Non-pigmented ciliary epithelial cell (primary cell): ENCODE results near the gene ACOXL.
A peak's percentile ranks its signal among the peaks of the same experiment; 100 is the strongest.

Experiments
- DNase-seq: peaks from one replicate; pipeline ENCODE4 v3.0.0-alpha.2; 2010; ENCODE audit warnings: low read depth

ACOXL gene

DNA sequence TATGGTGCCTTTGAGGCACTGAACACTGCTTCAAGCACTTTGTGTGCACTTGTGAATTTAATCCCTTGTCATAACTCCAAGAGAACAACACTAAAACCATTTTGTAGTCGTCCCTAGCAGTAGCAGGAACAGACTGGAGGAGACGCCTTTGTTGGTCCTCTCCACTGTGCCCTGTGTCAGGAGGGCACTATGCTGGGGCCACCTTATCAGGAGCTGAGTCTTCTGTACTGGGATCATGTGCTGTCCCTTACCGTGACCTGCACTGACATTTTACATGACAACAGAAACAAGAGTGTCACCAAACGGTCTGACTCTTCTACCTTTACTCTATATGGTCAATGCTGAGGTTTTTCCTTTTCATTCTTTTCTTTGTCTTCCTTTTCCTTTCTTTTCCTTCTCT is 62.0 kb downstream of the ACOXL start:
- DNase-seq, result no peak

DNA sequence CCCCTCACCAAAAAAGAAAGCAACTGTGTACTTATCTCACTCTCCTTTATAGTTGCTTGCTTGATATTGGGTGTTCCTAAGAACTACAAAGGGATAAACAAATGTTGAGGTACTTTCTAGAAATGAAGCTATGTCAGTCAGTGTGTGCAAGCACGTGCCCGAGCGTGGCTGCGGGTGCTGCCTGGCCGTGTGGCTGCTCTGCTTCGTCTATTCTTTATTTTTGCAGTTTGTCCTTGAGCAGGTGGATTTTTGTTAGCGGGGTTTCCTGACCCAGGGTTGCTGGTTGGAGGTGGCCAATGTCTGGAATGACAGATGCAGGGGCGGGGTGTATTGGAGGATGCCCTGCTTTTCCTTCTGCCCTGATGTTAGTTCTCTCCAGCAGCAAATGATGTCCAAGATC is 62.6 kb downstream of the ACOXL start:
- DNase-seq, result no peak

DNA sequence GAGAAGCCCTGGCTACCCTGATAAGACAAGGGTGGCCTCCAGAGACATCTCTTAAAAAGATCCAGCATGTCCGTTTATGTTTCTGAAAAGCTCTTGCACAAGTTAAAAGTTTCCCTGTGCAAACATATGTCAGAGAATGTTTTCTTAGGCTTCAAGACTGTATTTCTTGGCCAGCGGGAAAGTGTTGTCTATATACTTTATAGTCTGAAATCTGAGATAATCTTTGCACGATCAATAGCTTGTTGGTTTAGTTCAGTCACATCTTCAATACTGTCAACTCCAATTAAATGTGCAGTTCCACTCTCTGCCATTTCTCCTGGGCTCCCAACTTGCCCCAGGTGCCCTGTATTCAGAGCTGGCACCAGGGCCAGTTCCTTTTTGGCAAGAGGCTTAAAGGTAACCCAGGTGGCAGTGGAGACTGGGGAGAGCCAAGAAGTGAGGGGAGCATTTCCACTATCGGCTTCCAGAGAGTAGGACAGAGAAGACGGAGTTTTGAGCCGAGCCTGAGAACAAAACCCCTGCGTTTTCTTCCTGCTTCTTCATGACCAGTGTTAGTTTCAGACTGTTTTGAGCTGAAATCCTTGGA is 64.4 kb downstream of the ACOXL start:
- DNase-seq, result no peak

DNA sequence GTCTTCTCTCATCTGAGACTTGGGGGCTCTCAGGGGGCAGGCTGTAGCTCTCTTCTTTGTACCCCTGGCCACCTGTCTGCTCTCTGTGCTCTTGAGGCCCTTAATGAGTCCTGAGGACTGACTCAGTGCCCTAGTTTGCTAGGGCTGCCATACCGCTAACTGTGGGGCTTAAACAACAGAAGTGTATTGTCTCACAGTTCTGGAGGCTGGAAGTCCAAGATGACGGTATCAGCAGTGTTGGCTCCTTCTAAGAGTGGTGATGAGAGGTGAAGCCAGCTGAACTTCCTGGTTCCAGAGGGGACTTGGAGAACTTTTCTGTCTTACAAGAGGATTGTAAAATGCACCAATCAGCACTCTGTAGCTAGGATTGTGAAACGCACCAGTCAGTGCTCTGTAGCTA is 67.0 kb downstream of the ACOXL start:
- DNase-seq, result no peak

DNA sequence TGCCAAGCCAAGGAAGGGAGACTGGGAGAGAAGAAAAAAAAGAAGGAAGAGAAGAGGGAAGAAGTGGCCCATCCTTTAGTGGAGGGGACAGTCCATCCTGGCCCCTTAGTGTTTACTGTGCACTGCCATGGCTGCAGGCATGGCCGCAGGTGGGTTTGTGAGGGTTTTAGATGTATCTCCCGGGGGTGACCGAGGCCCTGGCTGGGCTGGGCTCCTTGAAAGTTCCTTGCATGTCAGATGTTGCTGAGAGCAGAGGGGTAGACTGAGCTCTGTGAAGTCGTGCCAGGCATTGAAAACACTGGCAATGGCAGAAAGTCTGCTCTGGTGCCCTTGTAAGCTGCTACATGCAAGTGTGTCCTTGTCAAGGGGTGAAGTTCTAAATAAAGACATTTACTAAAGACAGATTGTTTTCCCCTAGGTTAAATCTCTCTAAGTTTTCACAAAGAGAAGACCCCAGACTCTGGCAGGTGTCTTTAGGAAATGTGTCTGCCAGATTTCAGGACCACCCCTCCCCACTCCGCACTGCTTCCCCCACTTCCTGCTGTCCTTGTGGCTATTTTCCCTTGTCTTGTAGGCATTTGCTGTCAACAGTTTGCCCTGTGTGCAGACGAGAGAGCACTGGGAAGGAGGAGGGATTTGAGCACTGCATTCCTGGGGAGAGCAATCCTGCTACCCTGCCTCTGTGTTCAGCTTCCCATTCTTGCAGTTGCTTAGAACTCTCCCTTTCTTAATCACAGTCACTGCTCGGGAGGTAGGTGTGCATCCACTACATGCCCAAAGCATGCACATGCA is 68.4 kb downstream of the ACOXL start:
- no peak for DNase-seq

DNA sequence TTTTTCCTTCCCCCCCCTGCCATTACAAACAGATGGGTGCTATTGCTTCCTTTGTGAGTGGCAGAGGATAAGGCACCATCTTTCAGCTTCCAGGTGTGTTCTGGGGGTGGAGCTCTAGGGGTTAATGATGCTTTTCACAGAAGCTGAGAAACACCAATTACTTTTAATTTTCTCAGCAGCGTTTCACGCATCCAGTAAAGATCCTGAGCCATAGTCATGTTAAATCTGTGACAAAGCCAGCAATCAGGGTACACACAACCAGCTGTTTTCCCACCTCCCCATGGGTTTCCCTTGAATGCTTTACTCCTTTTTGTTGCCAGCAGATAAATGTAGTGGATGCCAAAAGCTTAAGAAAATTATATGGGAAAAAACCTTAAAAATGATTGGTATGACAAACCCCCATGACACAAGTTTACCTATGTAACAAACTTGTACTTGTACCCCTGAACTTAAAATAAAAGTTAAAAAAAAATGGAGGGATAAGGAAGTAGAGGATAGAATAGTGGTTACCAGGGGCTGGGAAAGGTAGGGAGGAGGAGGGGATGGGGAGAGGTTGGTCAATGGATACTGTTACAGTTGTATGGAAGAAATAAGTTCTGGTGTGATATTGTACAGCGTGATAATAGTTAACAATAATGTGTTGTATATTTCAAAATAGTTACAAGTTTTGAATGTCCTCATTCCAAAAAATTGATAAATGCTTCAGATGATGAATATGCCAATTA is 70.0 kb downstream of the ACOXL start:
- no peak for DNase-seq

DNA sequence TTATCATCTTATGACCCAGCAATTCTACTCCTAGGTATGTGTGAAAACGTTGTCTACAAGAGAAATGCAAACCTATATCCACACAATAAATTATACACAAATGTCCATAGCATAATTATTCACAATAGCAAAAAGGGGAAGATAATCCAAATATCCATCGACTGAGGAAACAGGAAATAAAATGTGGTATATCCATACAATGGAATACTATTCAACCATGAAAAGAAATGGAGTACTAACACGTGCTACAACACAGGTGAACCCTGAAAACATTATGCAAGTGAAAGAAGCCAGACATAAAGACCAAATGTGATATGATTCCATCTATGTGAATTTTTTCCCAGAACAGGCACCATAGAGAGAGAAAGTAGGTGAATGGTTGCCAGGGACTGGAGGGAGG is 72.1 kb downstream of the ACOXL start:
- no peak for DNase-seq

DNA sequence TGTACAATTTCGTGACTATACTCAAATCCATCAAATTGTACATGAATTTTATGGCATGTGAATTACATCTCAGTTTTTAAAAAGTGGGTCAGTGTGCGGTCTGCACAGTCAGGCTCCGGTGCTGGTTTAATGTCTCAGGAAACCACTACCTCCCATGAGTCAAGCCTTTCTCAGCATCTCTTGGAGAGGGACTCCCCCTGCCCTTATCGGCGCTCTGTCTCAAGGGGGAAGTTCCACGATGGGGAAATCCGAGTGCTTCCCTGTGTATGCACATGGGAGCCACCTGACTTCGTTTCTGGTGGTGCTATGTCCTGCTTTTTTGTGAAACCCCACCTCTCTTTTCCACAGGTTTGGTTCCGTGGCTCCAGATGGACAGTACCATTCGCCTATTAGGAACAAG is 72.5 kb downstream of the ACOXL start:
- no peak for DNase-seq

DNA sequence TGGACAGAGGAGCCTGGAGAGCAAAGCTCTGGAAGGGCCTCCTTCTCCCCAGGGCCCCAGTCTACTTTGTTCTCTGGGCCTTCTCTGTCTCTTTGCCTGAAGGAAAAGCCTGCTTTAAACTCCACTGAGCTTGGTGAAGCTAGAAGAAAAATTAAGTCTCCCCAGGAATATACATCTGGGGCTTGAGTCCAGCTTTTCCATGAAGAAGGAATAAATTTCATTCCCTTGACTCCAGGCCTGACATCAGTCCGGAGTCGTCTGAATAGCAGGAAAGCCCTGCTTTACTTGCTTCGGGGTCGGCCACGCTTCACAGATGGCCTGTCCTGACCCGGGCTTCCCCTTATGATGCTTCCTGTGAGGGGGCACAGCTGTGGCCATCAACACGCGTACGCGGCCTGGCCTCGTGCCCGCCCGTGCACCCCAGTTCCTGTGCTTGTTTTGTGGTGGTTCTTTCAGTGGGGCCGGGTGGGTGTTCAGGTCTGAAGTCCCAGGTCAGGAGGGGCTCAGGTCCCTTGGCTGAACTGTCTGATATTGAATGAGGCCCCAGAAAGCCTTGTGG is 73.6 kb downstream of the ACOXL start:
- DNase-seq, result no peak

DNA sequence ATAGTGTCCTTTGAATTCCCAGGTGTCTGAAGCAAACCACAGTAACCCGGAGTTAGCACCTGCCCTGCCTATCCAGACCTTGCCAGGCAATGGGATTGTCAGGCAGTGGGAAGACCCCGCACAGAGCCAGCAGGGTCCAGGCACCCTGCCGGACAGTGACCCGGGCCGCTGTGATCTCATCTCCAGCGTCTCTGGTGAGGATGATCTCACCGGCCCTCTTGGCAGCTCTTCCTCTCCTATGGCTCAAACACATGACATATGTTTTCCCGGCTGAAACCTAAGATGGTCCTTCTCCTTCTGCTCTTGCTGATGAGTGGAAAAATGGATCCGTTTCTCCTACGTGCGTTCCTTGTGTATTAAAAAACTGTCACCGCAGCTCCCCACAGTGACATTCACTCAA is 75.1 kb downstream of the ACOXL start:
- DNase-seq, result peak; percentile 10

DNA sequence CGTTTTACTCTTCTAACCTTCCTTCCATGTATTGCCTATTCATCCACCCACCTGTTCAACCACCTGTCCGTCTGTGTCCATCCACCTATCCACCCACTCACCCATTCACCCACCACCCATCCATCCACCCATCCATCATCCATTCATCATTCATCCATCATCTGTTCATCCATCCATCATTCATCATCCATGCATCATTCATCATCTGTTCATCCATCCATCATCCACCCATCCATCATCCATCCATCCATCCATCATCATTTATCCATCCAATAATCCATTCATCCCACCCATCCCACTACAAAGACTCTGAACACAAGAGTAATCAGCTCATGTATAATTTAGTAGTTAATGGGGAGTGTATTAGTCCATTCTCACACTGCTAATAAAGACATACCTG is 78.0 kb downstream of the ACOXL start:
- no peak for DNase-seq

DNA sequence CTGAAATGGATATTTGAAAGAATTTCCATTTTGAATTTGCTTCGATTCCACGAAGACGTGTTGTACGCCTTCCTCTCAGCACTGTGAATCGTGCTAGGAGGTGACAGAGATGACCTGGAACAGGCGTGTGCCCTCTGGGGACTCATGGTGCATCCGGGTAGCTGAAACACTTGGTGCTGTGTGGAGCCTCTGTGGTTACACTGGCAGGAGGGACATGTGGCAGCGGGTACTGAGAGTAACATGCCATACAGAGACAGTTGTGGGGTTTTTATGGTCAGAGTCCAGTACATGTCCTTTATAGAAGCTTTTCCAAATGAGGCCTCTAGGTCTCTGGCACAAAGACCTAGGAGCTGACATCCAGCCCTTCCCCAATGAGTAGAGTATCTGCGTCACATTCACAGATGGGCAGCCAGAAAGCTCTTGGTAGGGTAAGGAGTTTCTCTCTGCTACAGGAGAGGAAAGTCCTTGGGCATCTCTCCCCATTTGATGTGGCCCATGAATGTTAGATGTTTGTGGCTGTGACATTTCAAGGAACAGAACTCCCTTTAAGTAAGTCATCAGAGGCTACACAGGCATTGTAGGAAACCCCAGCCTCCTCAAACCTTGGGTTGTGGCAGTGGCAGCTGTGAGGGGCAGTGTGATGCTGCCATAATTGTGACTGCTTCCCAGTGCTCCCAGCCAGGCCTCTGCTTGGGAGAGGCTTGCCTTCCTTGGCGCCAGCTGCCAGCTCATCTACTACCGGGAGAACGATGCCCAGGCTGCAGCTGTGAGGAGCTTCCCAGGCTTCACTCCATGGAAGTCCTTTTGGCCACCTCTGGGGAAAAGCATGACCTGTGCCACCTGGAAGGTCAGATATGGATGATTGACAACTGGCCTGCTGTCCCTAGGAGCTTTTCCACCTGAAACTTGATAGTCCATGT is 80.6 kb downstream of the ACOXL start:
- no peak for DNase-seq

DNA sequence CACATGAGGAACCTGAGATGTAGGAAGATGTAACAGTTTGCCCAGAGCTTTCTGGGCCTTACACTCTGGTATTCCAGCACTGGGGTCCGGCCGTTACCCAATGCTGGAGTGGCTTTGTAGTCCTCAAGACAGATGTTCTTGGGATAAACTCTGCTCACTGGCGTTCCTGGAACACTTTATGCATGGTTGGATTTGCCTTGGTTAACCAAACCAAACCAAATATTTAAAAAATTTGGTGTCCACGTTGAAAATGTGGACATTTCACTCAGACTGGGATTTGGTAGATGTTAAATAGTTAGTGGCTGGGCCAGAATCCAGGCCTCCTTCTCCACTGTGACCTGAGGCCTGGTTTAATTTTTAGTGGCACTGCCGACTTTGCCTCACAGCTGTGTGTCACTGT is 81.5 kb downstream of the ACOXL start:
- DNase-seq, result no peak

DNA sequence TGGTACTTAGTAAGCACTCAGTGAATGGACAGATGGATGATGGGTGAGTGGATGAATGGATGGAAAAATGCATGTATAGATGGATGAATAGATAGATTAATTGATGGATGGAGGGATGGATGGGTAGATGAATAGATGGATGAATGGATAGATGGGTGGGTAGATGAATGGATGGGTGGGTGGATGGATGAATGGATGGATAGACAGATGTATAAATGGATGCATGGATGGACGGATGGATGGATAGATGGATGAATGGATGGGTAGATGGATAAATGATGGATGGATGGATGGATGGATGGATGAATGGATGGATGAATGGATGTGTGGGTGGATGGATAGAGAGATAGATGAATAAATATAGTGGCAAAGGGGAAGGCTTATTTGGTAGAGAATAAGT is 83.6 kb downstream of the ACOXL start:
- DNase-seq, result no peak

DNA sequence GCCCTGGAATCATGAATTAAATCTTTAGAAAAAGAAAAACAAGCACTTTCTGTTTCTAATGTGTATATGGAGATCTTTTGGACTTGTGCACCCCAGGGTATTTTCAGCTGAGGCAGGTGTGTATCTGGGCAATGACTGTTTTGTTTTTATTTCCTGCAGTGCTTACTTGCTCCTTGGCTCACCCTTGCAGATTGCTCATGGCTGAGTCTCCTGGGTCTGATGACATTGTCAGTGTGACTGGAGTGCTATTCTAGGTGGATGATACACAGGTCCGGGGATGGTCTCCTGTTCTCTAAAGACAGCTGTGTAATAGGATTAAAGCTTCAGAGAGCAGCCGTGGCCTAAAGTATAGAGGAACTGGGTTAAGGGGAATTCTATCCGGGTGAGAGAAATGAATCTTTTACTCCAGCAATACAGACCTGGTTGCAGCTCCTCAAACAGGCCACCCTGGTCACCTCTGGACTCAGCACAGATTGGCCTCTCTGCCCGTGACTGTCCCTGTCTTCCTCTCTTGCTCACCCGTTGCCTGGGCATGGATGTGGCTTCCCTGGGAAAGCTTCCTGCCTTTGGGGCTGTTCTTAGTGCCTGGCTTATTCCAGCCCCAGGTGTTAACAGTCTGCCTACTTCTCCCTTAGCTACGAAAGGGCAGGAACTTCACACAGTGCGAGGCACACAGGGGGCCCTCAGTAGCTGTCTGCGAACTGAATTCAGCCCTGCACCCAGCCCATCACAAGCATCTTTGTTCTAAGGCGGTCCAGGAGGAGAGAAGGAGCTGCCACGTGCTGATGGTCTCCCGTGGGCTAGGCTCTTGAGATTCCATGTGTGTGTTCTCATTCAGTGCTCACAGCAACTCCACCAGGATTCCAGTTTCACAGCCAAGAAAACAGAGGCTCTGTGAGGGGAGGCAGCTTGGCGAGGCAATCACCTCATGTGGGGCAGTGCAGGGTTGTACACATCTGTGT is 84.3 kb downstream of the ACOXL start:
- DNase-seq, result no peak

DNA sequence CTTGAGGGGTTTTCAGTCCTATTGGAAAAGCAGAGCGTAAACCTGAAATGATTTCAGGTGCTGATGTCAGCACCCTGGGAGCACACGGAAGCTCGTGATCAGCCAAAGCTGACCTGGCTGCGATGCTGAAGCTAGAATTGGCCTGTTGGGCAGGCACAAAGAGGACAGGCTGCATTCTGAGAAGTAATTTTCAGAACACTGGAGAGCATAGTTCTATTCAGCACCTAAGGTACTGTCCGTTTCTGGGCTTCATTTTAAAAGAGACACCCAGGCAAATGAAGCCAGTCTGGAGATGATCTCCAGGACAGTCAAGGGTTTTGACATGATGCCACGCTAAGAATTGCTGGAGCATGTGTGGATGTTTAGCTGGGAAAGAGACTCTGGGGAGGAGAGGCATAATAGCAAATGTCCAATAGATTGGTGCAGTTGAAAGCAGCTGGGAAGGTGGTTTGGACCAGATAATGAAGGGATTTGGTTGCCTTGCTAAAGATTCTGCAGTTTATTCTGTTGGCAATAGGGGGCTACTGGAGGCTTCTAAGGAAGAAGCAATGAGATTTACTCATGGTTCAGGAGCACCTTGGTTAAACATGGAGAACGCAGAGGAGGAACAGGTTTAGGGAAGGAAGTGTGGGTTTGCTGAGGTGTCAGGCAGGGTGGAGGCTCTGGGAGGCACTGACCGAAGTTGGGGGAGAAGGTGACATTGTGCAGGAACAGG is 86.6 kb downstream of the ACOXL start:
- DNase-seq, result no peak

DNA sequence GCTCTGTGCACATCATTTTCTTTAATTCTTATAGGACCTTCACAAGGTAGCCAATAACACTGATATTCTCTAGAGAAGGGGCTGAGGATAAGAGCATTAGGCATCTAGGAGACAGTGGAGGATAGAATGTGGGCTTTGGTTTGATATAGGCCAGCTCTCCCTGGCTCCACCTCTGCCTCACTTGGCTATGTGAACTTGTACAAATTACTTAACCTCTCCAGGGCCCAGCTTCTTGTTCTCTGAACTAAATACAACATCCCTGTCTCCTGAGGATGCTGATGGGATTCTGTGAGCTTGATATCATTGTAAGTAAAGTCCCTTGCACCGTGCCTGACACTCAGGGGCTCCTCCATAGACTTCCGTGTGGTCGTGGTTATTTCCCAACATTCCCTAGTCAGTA is 87.3 kb downstream of the ACOXL start:
- DNase-seq, result no peak

DNA sequence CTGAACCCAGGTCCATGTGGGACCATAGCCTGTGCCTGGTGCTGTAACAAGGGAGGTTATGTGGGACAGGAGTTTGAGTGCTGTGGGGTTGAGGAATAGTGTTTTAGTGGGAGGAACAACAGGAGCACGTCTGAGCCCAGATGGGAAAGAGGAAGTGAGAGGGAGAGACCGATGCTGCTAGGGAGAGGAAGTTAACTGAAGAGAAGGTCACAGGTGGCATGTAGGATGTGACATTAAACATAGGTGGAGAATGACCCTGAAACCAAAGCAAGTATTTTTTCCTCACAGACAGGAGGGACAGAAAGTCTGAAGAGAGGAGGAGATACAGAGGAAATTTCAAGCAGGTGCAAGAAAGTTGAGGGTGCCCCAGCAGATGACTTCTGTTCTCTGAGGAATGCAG is 87.8 kb downstream of the ACOXL start:
- no peak for DNase-seq

DNA sequence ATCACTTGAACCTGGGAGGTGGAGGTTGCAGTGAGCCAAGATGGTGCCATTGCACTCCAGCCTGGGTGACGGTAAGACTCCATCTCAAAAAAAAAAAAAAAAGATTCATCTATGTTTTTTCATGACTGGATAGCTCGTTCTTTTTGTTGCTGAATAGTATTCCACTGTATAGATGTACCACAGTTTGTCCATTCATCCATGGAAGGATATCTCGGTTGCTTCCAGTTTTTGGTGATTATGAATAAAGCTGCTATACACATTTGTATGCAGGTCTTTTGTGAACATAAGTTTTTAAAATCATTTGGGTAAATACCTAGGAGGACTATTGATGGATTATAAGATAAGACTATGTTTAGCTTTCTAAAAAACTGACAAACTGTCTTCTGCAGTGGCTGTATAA is 90.8 kb downstream of the ACOXL start:
- no peak for DNase-seq

DNA sequence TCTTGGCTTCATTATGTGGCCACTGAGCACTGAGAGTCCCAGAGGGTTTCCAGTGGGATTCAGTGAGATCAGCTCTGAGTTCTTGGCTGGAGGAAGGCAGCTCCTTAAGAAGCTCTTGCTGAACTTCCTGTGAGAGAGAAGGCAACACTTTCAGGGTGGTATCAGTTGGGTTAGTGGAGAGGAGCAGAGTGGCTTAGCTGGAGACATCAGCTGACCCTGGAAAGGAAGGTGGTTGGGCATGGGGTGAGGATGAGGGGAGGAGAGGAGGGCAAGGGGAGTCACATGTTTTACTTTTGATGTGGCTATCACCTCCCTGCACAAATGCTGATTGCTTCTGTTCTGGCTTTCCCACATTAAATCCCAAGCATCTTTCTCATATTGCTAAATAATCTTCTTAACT is 95.1 kb downstream of the ACOXL start:
- DNase-seq, result no peak
